ENCODE data around the gene NCS1. TPM values are rescaled to one million over a fixed set of nuclear protein-coding genes. Genes with fewer than 3 reads are reported as not detected.
A peak's percentile ranks its signal among the peaks of the same experiment; 100 is the strongest.

NCS1 gene
- total and polyA plus RNA-seq, 2 donors, result 5.4 to 6.9 TPM

DNA sequence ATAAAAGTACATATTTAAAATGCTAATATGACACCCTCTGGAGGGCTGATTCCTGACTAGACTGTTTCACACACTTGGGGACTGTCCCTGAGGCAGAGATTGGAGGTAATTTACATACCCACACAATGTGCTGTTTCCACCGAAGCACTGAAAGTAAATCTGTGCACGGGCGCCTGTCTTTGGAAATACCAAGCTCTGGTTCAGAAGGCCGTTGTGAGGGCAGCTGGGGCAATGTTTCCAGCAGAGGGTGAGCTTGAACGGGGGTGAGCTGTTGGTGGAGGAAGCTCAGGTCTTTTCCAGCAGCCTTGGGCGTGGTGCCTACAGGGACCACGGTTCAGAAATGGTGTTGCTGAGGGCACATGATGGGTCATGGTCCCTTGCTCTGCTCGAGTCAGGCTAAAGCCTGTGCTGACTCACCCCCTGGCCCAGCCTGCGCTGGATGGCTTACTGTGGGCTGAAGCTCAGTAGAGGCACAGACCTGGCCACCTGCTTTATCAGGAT, 67.6 kb downstream of the NCS1 start:
- DNase-seq (ENCODE audit: low read depth in 6 of 9, low spot score in 9 of 9), result no peak
- no peaks in the 10 kb centered on the region for H3K9me3 ChIP-seq (ENCODE audit: control insufficient read depth in 2 of 2, insufficient read depth in 1 of 2, low read length in 1 of 2)
- H3K4me3 ChIP-seq (ENCODE audit: low read length in 2 of 2), result no peak overlapping the region
- H3K36me3 ChIP-seq (ENCODE audit: control insufficient read depth in 2 of 2, insufficient read depth in 2 of 2, low read length in 1 of 2), result no peaks in the 10 kb centered on the region
- no peaks in the 10 kb centered on the region for H3K27me3 ChIP-seq (ENCODE audit: control insufficient read depth in 2 of 2, insufficient read depth in 1 of 2, low read length in 1 of 2)
- H3K27ac ChIP-seq (ENCODE audit: low read depth in 1 of 2, low read length in 1 of 2), result no peak overlapping the region
- 81% methylated on average over 9 of the region's 9 CpGs for WGBS
- peaks cover 2 to 57% of the 10 kb centered on the region in 2 donors for H3K4me1 ChIP-seq (ENCODE audit: control insufficient read depth in 2 of 2, insufficient read depth in 2 of 2, low read length in 2 of 2)

- Histone ChIP-seq H3K36me3 (ENCODE audit: control insufficient read depth in 2 of 2, insufficient read depth in 2 of 2, low read length in 1 of 2) (no peaks in the 10 kb centered on the region), H3K4me1 (ENCODE audit: control insufficient read depth in 2 of 2, insufficient read depth in 2 of 2, low read length in 2 of 2) (peaks cover 2 to 56% of the 10 kb centered on the region in 2 donors)
These were observed 68.4 kb downstream of the NCS1 start for GRCh38 chr9:130240410-130241197.

DNA sequence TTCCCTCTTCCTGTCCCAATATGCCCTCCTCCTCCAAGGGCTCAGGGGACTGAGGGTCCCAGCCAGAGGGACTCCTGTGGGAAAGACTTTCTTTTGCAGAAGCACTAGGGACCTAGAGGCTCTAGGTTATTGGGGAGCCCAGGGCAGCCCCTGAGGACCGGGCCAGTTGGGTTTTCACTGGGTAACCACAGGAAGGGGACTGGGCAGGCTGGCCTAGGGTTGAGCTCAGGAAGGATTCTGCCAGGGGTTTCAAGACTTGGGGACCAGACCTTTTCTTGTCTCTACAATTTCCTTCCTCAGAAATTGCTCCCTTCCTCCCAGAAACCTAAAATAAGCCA, 69.0 kb downstream of the NCS1 start:
- WGBS, result 83% methylated on average over 1 of the region's 1 CpG
- H3K27ac ChIP-seq (ENCODE audit: low read depth in 1 of 2, low read length in 1 of 2), result no peak overlapping the region
- no peaks in the 10 kb centered on the region for H3K9me3 ChIP-seq (ENCODE audit: control insufficient read depth in 2 of 2, insufficient read depth in 1 of 2, low read length in 1 of 2)
- no peak overlapping the region for H3K4me3 ChIP-seq (ENCODE audit: low read length in 2 of 2)
- no peak for DNase-seq (ENCODE audit: low read depth in 6 of 9, low spot score in 9 of 9)
- peaks cover 0 to 2% of the 10 kb centered on the region in 2 donors for H3K27me3 ChIP-seq (ENCODE audit: control insufficient read depth in 2 of 2, insufficient read depth in 1 of 2, low read length in 1 of 2)
- no peaks in the 10 kb centered on the region for H3K36me3 ChIP-seq (ENCODE audit: control insufficient read depth in 2 of 2, insufficient read depth in 2 of 2, low read length in 1 of 2)
- peaks cover 2 to 51% of the 10 kb centered on the region in 2 donors for H3K4me1 ChIP-seq (ENCODE audit: control insufficient read depth in 2 of 2, insufficient read depth in 2 of 2, low read length in 2 of 2)

More at GRCh38 chr9:130240410-130241197, 68.4 kb downstream of the NCS1 start:
- Histone ChIP-seq H3K27me3 (ENCODE audit: control insufficient read depth in 2 of 2, insufficient read depth in 1 of 2, low read length in 1 of 2) (no peaks in the 10 kb centered on the region), H3K4me3 (ENCODE audit: low read length in 2 of 2) (no peak overlapping the region), H3K27ac (ENCODE audit: low read depth in 1 of 2, low read length in 1 of 2) (no peak overlapping the region), H3K9me3 (ENCODE audit: control insufficient read depth in 2 of 2, insufficient read depth in 1 of 2, low read length in 1 of 2) (no peaks in the 10 kb centered on the region)
- DNase-seq (ENCODE audit: low read depth in 6 of 9, low spot score in 9 of 9), result peak in 8 of 9 donors; percentile 24 to 70 (median 40)
- 82% methylated on average over 5 of the region's 5 CpGs for WGBS

GRCh38 chr9:130242270-130243014, 70.2 kb downstream of the NCS1 start:
- WGBS, result 93% methylated on average over 11 of the region's 11 CpGs
- Histone ChIP-seq H3K9me3 (ENCODE audit: control insufficient read depth in 2 of 2, insufficient read depth in 1 of 2, low read length in 1 of 2) (no peaks in the 10 kb centered on the region), H3K4me1 (ENCODE audit: control insufficient read depth in 2 of 2, insufficient read depth in 2 of 2, low read length in 2 of 2) (peaks cover 2 to 39% of the 10 kb centered on the region in 2 donors), H3K27ac (ENCODE audit: low read depth in 1 of 2, low read length in 1 of 2) (no peak overlapping the region), H3K27me3 (ENCODE audit: control insufficient read depth in 2 of 2, insufficient read depth in 1 of 2, low read length in 1 of 2) (peaks cover 0 to 2% of the 10 kb centered on the region in 2 donors), H3K36me3 (ENCODE audit: control insufficient read depth in 2 of 2, insufficient read depth in 2 of 2, low read length in 1 of 2) (no peaks in the 10 kb centered on the region), H3K4me3 (ENCODE audit: low read length in 2 of 2) (no peak overlapping the region)
- DNase-seq (ENCODE audit: low read depth in 6 of 9, low spot score in 9 of 9), result no peak

DNA sequence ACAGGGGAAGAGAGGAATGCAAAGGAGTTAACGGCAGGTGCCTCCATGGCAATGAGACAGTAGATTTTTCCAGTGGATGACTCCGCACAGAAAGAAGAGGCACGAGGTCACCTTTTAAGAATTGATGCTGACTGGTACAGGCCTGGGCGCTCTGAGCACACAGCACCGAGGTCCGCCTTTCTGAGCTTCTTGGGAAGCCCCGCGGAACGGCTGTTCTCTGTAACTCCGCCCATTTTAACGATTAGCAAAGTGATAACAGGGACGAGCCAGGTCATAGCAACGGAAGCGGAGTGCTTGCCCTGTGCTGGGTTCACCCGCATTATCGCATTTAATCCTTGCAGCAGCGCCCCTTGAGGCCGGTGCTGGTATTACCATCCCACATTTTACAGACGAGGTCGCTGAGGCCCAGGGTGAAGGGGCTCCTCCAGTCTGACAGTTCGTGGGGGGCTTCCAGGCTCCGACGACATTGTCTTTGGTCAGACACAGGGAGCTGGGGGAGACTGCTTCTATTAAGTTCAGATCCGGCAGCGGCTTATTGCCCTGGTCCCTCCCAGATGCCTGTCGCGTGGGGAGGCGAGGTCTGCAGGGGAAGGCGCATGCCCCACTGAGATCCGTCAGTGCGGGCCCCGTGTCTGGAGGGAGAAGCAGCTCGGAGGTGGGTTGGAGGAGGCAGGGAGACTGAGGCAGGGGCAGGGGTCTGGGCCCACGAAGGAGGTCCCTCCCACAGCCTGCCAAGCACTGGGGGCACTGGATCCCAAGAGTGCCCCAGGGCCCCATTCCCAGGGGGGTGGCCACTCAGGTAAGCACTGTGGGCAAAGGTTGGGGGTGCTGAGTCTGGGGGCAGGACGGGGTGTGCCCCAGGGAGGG, 71.0 kb downstream of the NCS1 start:
- no peaks in the 10 kb centered on the region for H3K36me3 ChIP-seq (ENCODE audit: control insufficient read depth in 2 of 2, insufficient read depth in 2 of 2, low read length in 1 of 2)
- H3K4me1 ChIP-seq (ENCODE audit: control insufficient read depth in 2 of 2, insufficient read depth in 2 of 2, low read length in 2 of 2), result peaks cover 2 to 31% of the 10 kb centered on the region in 2 donors
- 35% methylated on average over 35 of the region's 35 CpGs for WGBS
- H3K27ac ChIP-seq (ENCODE audit: low read depth in 1 of 2, low read length in 1 of 2), result no peak overlapping the region
- H3K27me3 ChIP-seq (ENCODE audit: control insufficient read depth in 2 of 2, insufficient read depth in 1 of 2, low read length in 1 of 2), result peaks cover 0 to 2% of the 10 kb centered on the region in 2 donors
- H3K9me3 ChIP-seq (ENCODE audit: control insufficient read depth in 2 of 2, insufficient read depth in 1 of 2, low read length in 1 of 2), result no peaks in the 10 kb centered on the region
- peak in 8 of 9 donors; percentile 36 to 79 (median 57) for DNase-seq (ENCODE audit: low read depth in 6 of 9, low spot score in 9 of 9)
- H3K4me3 ChIP-seq (ENCODE audit: low read length in 2 of 2), result no peak overlapping the region

DNA sequence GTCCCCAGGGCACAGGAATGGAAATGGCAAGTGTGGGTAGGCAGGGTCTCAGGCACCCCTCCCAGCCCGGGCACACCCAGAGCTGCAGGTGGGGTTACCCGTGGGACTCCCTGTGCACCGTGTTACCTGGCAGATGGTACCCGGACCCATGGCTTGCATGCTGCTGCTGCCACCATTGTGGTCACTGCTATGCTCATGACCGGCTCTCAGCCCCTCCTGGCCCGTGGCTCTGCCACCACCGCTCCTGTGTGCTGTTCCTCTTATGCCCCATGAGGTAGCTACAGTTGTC, 71.6 kb downstream of the NCS1 start:
- Histone ChIP-seq H3K27ac (ENCODE audit: low read depth in 1 of 2, low read length in 1 of 2) (no peak overlapping the region), H3K36me3 (ENCODE audit: control insufficient read depth in 2 of 2, insufficient read depth in 2 of 2, low read length in 1 of 2) (no peaks in the 10 kb centered on the region), H3K4me1 (ENCODE audit: control insufficient read depth in 2 of 2, insufficient read depth in 2 of 2, low read length in 2 of 2) (peaks cover 2 to 25% of the 10 kb centered on the region in 2 donors), H3K4me3 (ENCODE audit: low read length in 2 of 2) (no peak overlapping the region), H3K9me3 (ENCODE audit: control insufficient read depth in 2 of 2, insufficient read depth in 1 of 2, low read length in 1 of 2) (no peaks in the 10 kb centered on the region), H3K27me3 (ENCODE audit: control insufficient read depth in 2 of 2, insufficient read depth in 1 of 2, low read length in 1 of 2) (peaks cover 0 to 2% of the 10 kb centered on the region in 2 donors)
- no peak for DNase-seq (ENCODE audit: low read depth in 6 of 9, low spot score in 9 of 9)
- 92% methylated on average over 7 of the region's 7 CpGs for WGBS

DNA sequence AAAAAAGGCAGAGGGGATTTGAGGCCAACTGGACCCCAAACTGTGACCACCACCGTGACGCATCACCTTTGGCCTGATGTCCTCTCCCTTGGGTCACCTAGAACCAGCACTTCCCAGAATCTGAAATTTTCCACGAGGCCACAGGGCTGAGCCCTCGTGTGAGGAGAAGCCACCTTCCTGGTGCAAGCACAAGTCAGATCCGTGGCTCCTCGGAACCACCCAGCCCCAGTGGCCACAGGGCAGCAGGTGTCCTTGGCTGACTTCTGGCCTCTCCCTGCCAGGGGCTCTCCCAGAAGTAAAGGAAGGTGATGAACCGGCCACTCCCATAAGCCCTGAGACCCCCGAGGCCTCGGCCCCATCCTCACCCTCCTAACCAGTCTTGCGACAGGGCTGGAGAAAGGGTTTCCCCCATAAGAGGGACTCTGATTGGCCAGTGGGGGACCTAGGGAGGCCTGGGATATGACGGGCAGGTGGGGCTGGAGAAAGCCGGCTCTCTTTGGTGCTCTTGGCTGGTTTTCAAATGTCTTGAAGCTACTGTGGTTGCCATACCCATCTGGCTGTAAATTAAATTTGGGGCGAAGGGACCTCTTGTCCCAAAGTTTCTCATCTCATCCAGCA, 72.5 kb downstream of the NCS1 start:
- no peak overlapping the region for H3K4me3 ChIP-seq (ENCODE audit: low read length in 2 of 2)
- H3K27me3 ChIP-seq (ENCODE audit: control insufficient read depth in 2 of 2, insufficient read depth in 1 of 2, low read length in 1 of 2), result peaks cover 0 to 2% of the 10 kb centered on the region in 2 donors
- H3K9me3 ChIP-seq (ENCODE audit: control insufficient read depth in 2 of 2, insufficient read depth in 1 of 2, low read length in 1 of 2), result no peaks in the 10 kb centered on the region
- no peak for DNase-seq (ENCODE audit: low read depth in 6 of 9, low spot score in 9 of 9)
- peaks cover 2 to 20% of the 10 kb centered on the region in 2 donors for H3K4me1 ChIP-seq (ENCODE audit: control insufficient read depth in 2 of 2, insufficient read depth in 2 of 2, low read length in 2 of 2)
- H3K27ac ChIP-seq (ENCODE audit: low read depth in 1 of 2, low read length in 1 of 2), result no peak overlapping the region
- H3K36me3 ChIP-seq (ENCODE audit: control insufficient read depth in 2 of 2, insufficient read depth in 2 of 2, low read length in 1 of 2), result no peaks in the 10 kb centered on the region
- WGBS, result 96% methylated on average over 13 of the region's 13 CpGs

DNA sequence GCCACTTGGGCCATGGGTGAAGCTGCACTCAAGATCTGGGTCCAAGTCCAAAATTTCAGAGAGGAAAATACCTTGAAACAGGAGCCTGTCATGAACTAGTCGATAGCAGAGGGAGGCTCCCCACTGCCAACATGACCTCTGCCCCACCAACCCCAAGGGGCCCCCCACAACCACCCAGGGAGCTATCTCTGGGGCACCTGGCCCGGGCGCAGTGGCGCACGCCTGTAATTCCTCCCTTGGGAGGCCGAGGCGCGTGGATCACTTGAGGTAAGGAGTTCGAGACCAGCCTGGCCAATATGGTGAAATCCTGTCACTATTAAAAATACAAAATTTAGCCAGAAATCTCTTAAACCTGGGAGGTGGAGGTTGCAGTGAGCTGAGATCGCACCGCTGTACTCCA, 73.3 kb downstream of the NCS1 start:
- Histone ChIP-seq H3K27ac (ENCODE audit: low read depth in 1 of 2, low read length in 1 of 2) (no peak overlapping the region), H3K36me3 (ENCODE audit: control insufficient read depth in 2 of 2, insufficient read depth in 2 of 2, low read length in 1 of 2) (no peaks in the 10 kb centered on the region), H3K4me1 (ENCODE audit: control insufficient read depth in 2 of 2, insufficient read depth in 2 of 2, low read length in 2 of 2) (peaks cover 2 to 12% of the 10 kb centered on the region in 2 donors), H3K9me3 (ENCODE audit: control insufficient read depth in 2 of 2, insufficient read depth in 1 of 2, low read length in 1 of 2) (no peaks in the 10 kb centered on the region), H3K4me3 (ENCODE audit: low read length in 2 of 2) (no peak overlapping the region), H3K27me3 (ENCODE audit: control insufficient read depth in 2 of 2, insufficient read depth in 1 of 2, low read length in 1 of 2) (peaks cover 0 to 2% of the 10 kb centered on the region in 2 donors)
- WGBS, result 97% methylated on average over 11 of the region's 11 CpGs
- DNase-seq (ENCODE audit: low read depth in 6 of 9, low spot score in 9 of 9), result no peak
